Neural cell (in vitro differentiated cells): ENCODE measurements around the gene FAM177B. TPM values are rescaled to one million over a fixed set of nuclear protein-coding genes. Genes with fewer than 3 reads are reported as not detected.

ENCODE experiments used
- H2AFZ ChIP-seq: fragments of 200-600, 300-800 bp; sonication (generic), shearing (Covaris generic); 2 replicates; pipeline ENCODE4 v1.6.0; 2014; ENCODE audit warnings: low read depth, mild to moderate bottlenecking, antibody characterized with exemption, low read length, moderate library complexity
- H3F3A ChIP-seq: fragments of 200-600 bp; shearing (Covaris generic); 2 replicates; pipeline ENCODE4 v1.6.1; 2016; ENCODE audit warnings: mild to moderate bottlenecking, moderate library complexity, mixed read lengths, antibody characterized with exemption, low read length; ENCODE audit not compliant: insufficient read depth, poor library complexity, severe bottlenecking
- H3K27ac ChIP-seq: fragments of 200-600, 300-800 bp; sonication (generic), shearing (Covaris generic); 2 replicates; pipeline ENCODE4 v1.5.1; 2014; ENCODE audit warnings: mild to moderate bottlenecking, low read length, moderate library complexity
- H3K27me3 ChIP-seq: fragments of 300-800, 200-600 bp; sonication (generic), shearing (Covaris generic); 2 replicates; pipeline ENCODE4 v1.6.0; 2014; ENCODE audit warnings: mild to moderate bottlenecking, low read depth, low read length, moderate library complexity; ENCODE audit not compliant: insufficient read depth
- H3K36me3 ChIP-seq: fragments of 300-800, 200-600 bp; sonication (generic), shearing (Covaris generic); 2 replicates; pipeline ENCODE4 v1.5.1; 2014; ENCODE audit warnings: mild to moderate bottlenecking, antibody characterized with exemption, low read length, moderate library complexity; ENCODE audit not compliant: insufficient read depth
- H3K4me2 ChIP-seq: fragments of 300-800, 200-600 bp; sonication (generic), shearing (Covaris generic); 2 replicates; pipeline ENCODE4 v1.6.0; 2014; ENCODE audit warnings: mild to moderate bottlenecking, low read length
- H3K4me3 ChIP-seq: fragments of 300-800, 200-600 bp; sonication (generic), shearing (Covaris generic); 2 replicates; pipeline ENCODE4 v1.5.1; 2014; ENCODE audit warnings: mild to moderate bottlenecking, low read length, moderate library complexity
- H3K79me2 ChIP-seq: fragments of 200-600 bp; shearing (Covaris generic); replicated peaks from 2 replicates; pipeline ENCODE4 v1.6.0; 2014; ENCODE audit warnings: mild to moderate bottlenecking, low read length, moderate library complexity; ENCODE audit not compliant: insufficient read depth
- H3K9ac ChIP-seq: fragments of 300-800, 200-600 bp; sonication (generic), shearing (Covaris generic); 2 replicates; pipeline ENCODE4 v1.6.1; 2016; ENCODE audit warnings: mild to moderate bottlenecking, low read length, mixed read lengths
- H3K9me2 ChIP-seq: fragments of 200-600 bp; shearing (Covaris generic); 2 replicates; pipeline ENCODE4 v1.6.1; 2016; ENCODE audit warnings: mild to moderate bottlenecking, low read length, mixed read lengths; ENCODE audit not compliant: insufficient read depth
- H3K9me3 ChIP-seq: fragments of 200-600, 300-800 bp; sonication (generic), shearing (Covaris generic); 2 replicates; pipeline ENCODE4 v1.6.1; 2016; ENCODE audit warnings: mild to moderate bottlenecking, mixed run types, low read length, moderate library complexity, mixed read lengths
- H4K20me1 ChIP-seq: fragments of 200-600 bp; shearing (Covaris generic); 2 replicates; pipeline ENCODE4 v1.6.1; 2016; ENCODE audit warnings: mild to moderate bottlenecking, mixed run types; ENCODE audit not compliant: insufficient read depth
- EP300 ChIP-seq: fragments of 450-650 bp; conservative IDR thresholded peaks from 2 replicates; pipeline ENCODE4 v1.6.1; 2014; ENCODE audit warnings: antibody characterized with exemption, mild to moderate bottlenecking, moderate library complexity; ENCODE audit not compliant: poor library complexity, severe bottlenecking
- EZH2 ChIP-seq: fragments of 200-600, 300-800 bp; shearing (Covaris generic), sonication (generic); IDR thresholded peaks from 2 replicates; pipeline ENCODE4 v1.6.1; 2014; ENCODE audit warnings: antibody characterized with exemption, low read length, borderline replicate concordance, mild to moderate bottlenecking; ENCODE audit not compliant: insufficient read depth, poor library complexity, severe bottlenecking
- MXI1 ChIP-seq: fragments of 450-650 bp; conservative IDR thresholded peaks from 2 replicates; pipeline ENCODE4 v1.6.1; 2014; ENCODE audit warnings: antibody characterized with exemption, mild to moderate bottlenecking; ENCODE audit not compliant: poor library complexity, severe bottlenecking
- POLR2AphosphoS5 ChIP-seq: IDR thresholded peaks from 2 replicates; pipeline ENCODE4 v1.6.1; 2012
- RAD21 ChIP-seq: fragments of 450-650 bp; conservative IDR thresholded peaks from 2 replicates; pipeline ENCODE4 v1.6.1; 2014; ENCODE audit warnings: antibody characterized with exemption, mild to moderate bottlenecking, moderate library complexity
- REST ChIP-seq: IDR thresholded peaks from 2 replicates; pipeline ENCODE4 v1.6.1; 2012; ENCODE audit warnings: borderline replicate concordance
- SMC3 ChIP-seq: fragments of 450-650 bp; conservative IDR thresholded peaks from 2 replicates; pipeline ENCODE4 v1.6.1; 2014; ENCODE audit warnings: antibody characterized with exemption, mild to moderate bottlenecking, moderate library complexity; ENCODE audit not compliant: poor library complexity
- TAF1 ChIP-seq: IDR thresholded peaks from 2 replicates; pipeline ENCODE4 v1.6.1; 2012; ENCODE audit warnings: low read depth
- polyA plus RNA-seq: library from polyadenylated mRNA; depleted of rRNA; stranded (reverse); fragments of >200 nt; gene quantifications from 2 replicates; pipeline ENCODE4 v1.2.3, GENCODE V29; 2014
- TF ChIP-seq, protein P1 (sequence below): fragments of 450-650 bp; IDR thresholded peaks from 2 replicates; pipeline ENCODE4 v1.5.1; 2014; ENCODE audit warnings: antibody characterized with exemption, mild to moderate bottlenecking, moderate library complexity; ENCODE audit not compliant: poor library complexity, severe bottlenecking

The FAM177B gene
- polyA plus RNA-seq, 1 donor from 2014 or later = not detected

DNA sequence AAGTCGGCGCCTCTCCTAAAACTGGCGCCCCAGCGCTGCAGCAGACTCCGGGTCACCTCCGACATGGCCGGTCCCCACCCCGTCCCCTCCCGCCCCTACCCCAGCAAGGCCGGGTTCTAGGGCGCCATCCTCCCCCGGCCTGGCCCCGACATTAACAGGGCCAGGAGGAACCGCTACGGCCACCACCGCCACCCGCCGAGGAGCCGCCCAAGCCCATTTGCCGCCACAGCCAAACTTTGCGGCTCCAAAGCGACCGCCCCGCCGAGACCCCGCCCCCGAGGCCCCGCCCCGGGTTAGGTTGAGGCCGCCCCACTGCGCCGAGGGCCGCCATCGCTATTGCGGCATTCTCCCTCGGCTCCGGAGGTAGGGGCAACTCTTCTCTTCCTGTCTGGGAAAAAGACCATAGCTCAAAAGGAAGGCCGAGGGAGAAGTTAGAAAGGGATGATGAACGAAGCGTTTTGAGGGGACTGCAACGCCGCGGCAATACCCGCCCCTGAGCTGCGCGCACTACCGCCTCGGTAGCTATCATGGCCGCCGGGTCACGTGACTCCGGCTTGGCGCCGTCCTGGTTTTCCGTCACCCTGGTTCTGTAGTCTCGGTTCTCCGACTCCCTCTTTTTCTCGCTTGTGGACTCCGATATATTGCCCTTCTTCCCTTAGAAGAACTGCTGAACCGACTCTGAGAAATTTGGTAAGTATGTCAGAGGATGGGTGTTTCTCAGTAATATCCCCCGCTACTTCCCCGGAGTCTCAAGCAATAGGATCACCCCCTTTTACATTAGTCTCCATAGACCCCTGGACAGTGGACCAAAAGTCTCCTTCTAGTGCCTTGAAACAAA is 24.5 kb upstream of the FAM177B start, which contains the start of the genes AIDA and BROX:
Gene AIDA, minus strand, starts transcription at position 239 of the 838 bp plus-strand sequence. Its CDS starts 174 bp downstream, at position 65.
Gene BROX, plus strand, starts transcription at position 312 of the 838 bp plus-strand sequence. CDS start 3,136 bp downstream, outside the sequence.
- Histone ChIP-seq H3K9me2 (no peaks in the 10 kb centered on the region), H3K79me2 (peaks cover 36% of the 10 kb centered on the region), H4K20me1 (no peaks in the 10 kb centered on the region), H2AFZ (peak within 1 kb of the TSS; percentile 94), H3K27me3 (no peaks in the 10 kb centered on the region), H3F3A (no peaks in the 10 kb centered on the region), H3K27ac (peak within 1 kb of the TSS; percentile 95), H3K4me3 (peak within 1 kb of the TSS; percentile 77), H3K9ac (peak within 1 kb of the TSS; percentile 86), H3K4me2 (peak within 1 kb of the TSS; percentile 76), H3K36me3 (no peaks in the 10 kb centered on the region), H3K9me3 (no peaks in the 10 kb centered on the region)
- TF ChIP-seq REST = peak; percentile 19
- TF ChIP-seq MXI1 = peak; percentile 61
- TF ChIP-seq, protein P1, sequence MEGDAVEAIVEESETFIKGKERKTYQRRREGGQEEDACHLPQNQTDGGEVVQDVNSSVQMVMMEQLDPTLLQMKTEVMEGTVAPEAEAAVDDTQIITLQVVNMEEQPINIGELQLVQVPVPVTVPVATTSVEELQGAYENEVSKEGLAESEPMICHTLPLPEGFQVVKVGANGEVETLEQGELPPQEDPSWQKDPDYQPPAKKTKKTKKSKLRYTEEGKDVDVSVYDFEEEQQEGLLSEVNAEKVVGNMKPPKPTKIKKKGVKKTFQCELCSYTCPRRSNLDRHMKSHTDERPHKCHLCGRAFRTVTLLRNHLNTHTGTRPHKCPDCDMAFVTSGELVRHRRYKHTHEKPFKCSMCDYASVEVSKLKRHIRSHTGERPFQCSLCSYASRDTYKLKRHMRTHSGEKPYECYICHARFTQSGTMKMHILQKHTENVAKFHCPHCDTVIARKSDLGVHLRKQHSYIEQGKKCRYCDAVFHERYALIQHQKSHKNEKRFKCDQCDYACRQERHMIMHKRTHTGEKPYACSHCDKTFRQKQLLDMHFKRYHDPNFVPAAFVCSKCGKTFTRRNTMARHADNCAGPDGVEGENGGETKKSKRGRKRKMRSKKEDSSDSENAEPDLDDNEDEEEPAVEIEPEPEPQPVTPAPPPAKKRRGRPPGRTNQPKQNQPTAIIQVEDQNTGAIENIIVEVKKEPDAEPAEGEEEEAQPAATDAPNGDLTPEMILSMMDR = no peak
- peak; percentile 22 for TF ChIP-seq EP300
- no peak for TF ChIP-seq EZH2
- TF ChIP-seq POLR2AphosphoS5 = peak; percentile 22
- TF ChIP-seq TAF1 = no peak
- TF ChIP-seq SMC3 = no peak
- TF ChIP-seq RAD21 = no peak

GRCh38 chr1:222713091-222713961 is 23.7 kb upstream of the FAM177B start:
- H3K9me3 ChIP-seq = no peaks in the 10 kb centered on the region
- peak; percentile 7 for TF ChIP-seq MXI1
- no peak for TF ChIP-seq RAD21
- TF ChIP-seq POLR2AphosphoS5 = peak; percentile 56
- no peak for TF ChIP-seq TAF1
- TF ChIP-seq, protein P1 = peak; percentile 27
- no peak for TF ChIP-seq EP300
- TF ChIP-seq REST = peak; percentile 44
- H3K4me3 ChIP-seq = peak overlapping the region; percentile 77
- no peaks in the 10 kb centered on the region for H3K27me3 ChIP-seq
- no peaks in the 10 kb centered on the region for H3K9me2 ChIP-seq
- no peaks in the 10 kb centered on the region for H3F3A ChIP-seq
- peak overlapping the region; percentile 64 for H3K4me2 ChIP-seq
- H3K9ac ChIP-seq = peak overlapping the region; percentile 86
- H3K79me2 ChIP-seq = peaks cover 31% of the 10 kb centered on the region
- no peaks in the 10 kb centered on the region for H4K20me1 ChIP-seq
- no peaks in the 10 kb centered on the region for H3K36me3 ChIP-seq
- H2AFZ ChIP-seq = peak overlapping the region; percentile 94
- peak overlapping the region; percentile 95 for H3K27ac ChIP-seq
